ENCODE data around the gene COQ2.

COQ2 gene

GRCh38 chr4:83307920-83308319, 23.3 kb upstream of the COQ2 start:
- TF ChIP-seq EZH2phosphoT487 (IDR thresholded peaks at IDR 0.05; ENCODE audit: borderline replicate concordance, low read length) (no peak), CTCF (IDR thresholded peaks at IDR 0.05; ENCODE audit: low read depth, low read length, poor library complexity, severe bottlenecking) (no peak)
- Histone ChIP-seq H4K20me1 (ENCODE audit: control insufficient read depth, insufficient read depth, low read depth, low read length) (no peaks in the 10 kb centered on the region), H3K4me3 (ENCODE audit: low read length) (no peak overlapping the region), H3K27ac (ENCODE audit: low read depth, low read length) (no peak overlapping the region), H3K36me3 (ENCODE audit: control insufficient read depth, low read length) (no peaks in the 10 kb centered on the region), H3K79me2 (ENCODE audit: control insufficient read depth, low read length) (no peaks in the 10 kb centered on the region), H3F3A (ENCODE audit: control insufficient read depth, insufficient read depth) (no peaks in the 10 kb centered on the region), H3K9me3 (ENCODE audit: control insufficient read depth, insufficient read depth, low read length) (no peaks in the 10 kb centered on the region), H3K9me2 (replicated peaks; ENCODE audit: control insufficient read depth, low read length) (no peaks in the 10 kb centered on the region), H3K4me1 (ENCODE audit: control insufficient read depth, low read length) (no peaks in the 10 kb centered on the region), H3K27me3 (ENCODE audit: control insufficient read depth, low read length) (no peaks in the 10 kb centered on the region), H3K4me2 (ENCODE audit: low read length) (no peak overlapping the region)

- 0 out of 2 replicates have a peak, but pooled peaks cover 3% of the 10 kb centered on the region for H3K4me1 ChIP-seq (ENCODE audit: control insufficient read depth, low read length)
- H3K9me2 ChIP-seq (replicated peaks; ENCODE audit: control insufficient read depth, low read length), result no peaks in the 10 kb centered on the region
- H3K4me2 ChIP-seq (ENCODE audit: low read length), result no peak overlapping the region
- no peaks in the 10 kb centered on the region for H4K20me1 ChIP-seq (ENCODE audit: control insufficient read depth, insufficient read depth, low read depth, low read length)
- H3K27me3 ChIP-seq (ENCODE audit: control insufficient read depth, low read length), result no peaks in the 10 kb centered on the region
- no peak overlapping the region for H3K4me3 ChIP-seq (ENCODE audit: low read length)
- H3K9me3 ChIP-seq (ENCODE audit: control insufficient read depth, insufficient read depth, low read length), result no peaks in the 10 kb centered on the region
- H3K36me3 ChIP-seq (ENCODE audit: control insufficient read depth, low read length), result no peaks in the 10 kb centered on the region
- TF ChIP-seq CTCF (IDR thresholded peaks at IDR 0.05; ENCODE audit: low read depth, low read length, poor library complexity, severe bottlenecking) (no peak), EZH2phosphoT487 (IDR thresholded peaks at IDR 0.05; ENCODE audit: borderline replicate concordance, low read length) (no peak)
- H3K79me2 ChIP-seq (ENCODE audit: control insufficient read depth, low read length), result no peaks in the 10 kb centered on the region
- no peaks in the 10 kb centered on the region for H3F3A ChIP-seq (ENCODE audit: control insufficient read depth, insufficient read depth)
- H3K27ac ChIP-seq (ENCODE audit: low read depth, low read length), result no peak overlapping the region
These were observed 20.6 kb upstream of the COQ2 start for GRCh38 chr4:83305187-83305586.

GRCh38 chr4:83297548-83298260, 13.1 kb upstream of the COQ2 start:
- H3F3A ChIP-seq (ENCODE audit: control insufficient read depth, insufficient read depth), result no peaks in the 10 kb centered on the region
- no peaks in the 10 kb centered on the region for H3K36me3 ChIP-seq (ENCODE audit: control insufficient read depth, low read length)
- no peaks in the 10 kb centered on the region for H3K9me3 ChIP-seq (ENCODE audit: control insufficient read depth, insufficient read depth, low read length)
- no peak overlapping the region for H3K4me2 ChIP-seq (ENCODE audit: low read length)
- no peak overlapping the region for H3K4me3 ChIP-seq (ENCODE audit: low read length)
- H3K4me1 ChIP-seq (ENCODE audit: control insufficient read depth, low read length), result 0 out of 2 replicates have a peak, but pooled peaks cover 3% of the 10 kb centered on the region
- no peaks in the 10 kb centered on the region for H3K27me3 ChIP-seq (ENCODE audit: control insufficient read depth, low read length)
- no peaks in the 10 kb centered on the region for H3K79me2 ChIP-seq (ENCODE audit: control insufficient read depth, low read length)
- H3K9me2 ChIP-seq (replicated peaks; ENCODE audit: control insufficient read depth, low read length), result no peaks in the 10 kb centered on the region
- no peak for TF ChIP-seq CTCF (IDR thresholded peaks at IDR 0.05; ENCODE audit: low read depth, low read length, poor library complexity, severe bottlenecking)
- no peak for TF ChIP-seq EZH2phosphoT487 (IDR thresholded peaks at IDR 0.05; ENCODE audit: borderline replicate concordance, low read length)
- H3K27ac ChIP-seq (ENCODE audit: low read depth, low read length), result no peak overlapping the region
- H4K20me1 ChIP-seq (ENCODE audit: control insufficient read depth, insufficient read depth, low read depth, low read length), result no peaks in the 10 kb centered on the region
